ENCODE data around the gene PCTP.

GRCh38 chr17:55706808-55707773, 43.8 kb upstream of the PCTP start:
- no peak for TF ChIP-seq EZH2 (IDR thresholded peaks at IDR 0.05; ENCODE audit: borderline replicate concordance, low read length)
- no peak for TF ChIP-seq CTCF (IDR thresholded peaks at IDR 0.05; ENCODE audit: low read length)

All from OCI-LY1 (cell line).